UCSD-AML1 (cell line): ENCODE results near the gene ZSWIM3.
"Not testable (repeated sequence)": the region's sequence is repeated elsewhere in the genome, so short reads cannot be mapped to it uniquely, and the experiment has no call there.

ENCODE experiments used
- DNase-seq: peaks from one replicate; lab custom pipeline; 2025; ENCODE audit not compliant: unreplicated experiment; lab: John Stamatoyannopoulos, UW

ZSWIM3 gene

GRCh38 chr20:45857114-45857881 is at the start of gene ZSWIM3, which contains the start of gene ACOT8:
Gene ZSWIM3 (plus strand): TSS chr20:45857614. CDS start chr20:45857826, 212 bp downstream.
Gene ACOT8 (minus strand): TSS chr20:45857392. CDS start chr20:45857315, 77 bp downstream.
- DNase-seq: peak; percentile 90

DNA sequence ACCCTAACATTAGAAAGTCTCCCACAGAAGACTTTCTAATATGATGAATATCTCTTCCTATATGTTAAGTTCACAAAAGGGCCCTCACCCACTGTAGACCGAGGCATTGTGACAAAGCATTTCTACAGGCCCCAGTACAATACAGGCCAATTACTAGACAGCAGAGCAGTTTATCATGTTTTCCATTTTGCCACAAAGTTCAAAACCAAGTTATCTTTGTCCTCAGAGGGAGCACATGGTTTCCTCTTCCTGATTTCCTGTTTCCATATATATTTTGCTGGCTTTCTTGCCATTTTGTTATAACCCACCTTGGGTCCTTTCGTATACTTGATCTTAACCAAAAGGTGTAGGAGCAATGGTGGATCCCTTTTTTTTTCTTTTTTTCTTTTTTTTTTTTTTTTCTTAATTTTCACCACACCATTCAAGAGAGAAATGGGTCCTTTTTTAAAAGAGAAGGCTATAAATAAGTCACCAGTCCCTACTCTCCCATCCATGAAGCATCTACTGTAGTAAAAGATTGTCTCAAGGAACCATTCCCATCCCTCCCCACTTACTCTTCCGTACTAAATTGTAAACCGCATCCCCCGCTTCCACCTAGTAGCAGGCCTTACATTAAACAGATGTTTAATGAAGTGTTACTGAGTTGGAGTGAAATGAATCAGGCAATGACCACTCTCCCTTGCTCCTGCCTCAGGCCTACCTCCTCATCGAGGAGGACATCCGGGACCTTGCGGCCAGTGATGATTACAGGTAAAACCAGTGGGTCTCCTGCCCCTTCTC is 47.0 kb upstream of the ZSWIM3 start:
- no peak for DNase-seq

- DNase-seq: peak; percentile 90
Measured at GRCh38 chr20:45812157-45813005, 45.0 kb upstream of the ZSWIM3 start, which contains the start of gene UBE2C. Gene UBE2C (plus strand): TSS chr20:45812644. CDS start chr20:45812696, 52 bp downstream.

DNA sequence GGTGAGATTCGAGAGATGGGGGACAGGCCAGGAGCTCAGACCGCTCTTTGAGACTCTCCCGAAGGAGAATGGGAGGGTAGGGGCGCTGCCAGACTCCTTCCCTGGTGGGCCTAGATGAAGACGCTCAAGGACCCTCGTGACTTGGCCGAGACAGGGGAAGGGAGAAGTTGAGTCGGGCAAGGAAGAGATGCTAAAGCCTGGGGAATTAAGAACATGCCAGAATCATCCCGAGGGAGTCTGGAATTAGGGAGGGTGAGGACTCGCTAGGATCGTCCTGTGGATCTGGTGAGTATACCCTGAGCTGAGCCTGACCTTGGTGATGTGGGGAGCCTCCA is 44.4 kb upstream of the ZSWIM3 start:
- DNase-seq: no peak

DNA sequence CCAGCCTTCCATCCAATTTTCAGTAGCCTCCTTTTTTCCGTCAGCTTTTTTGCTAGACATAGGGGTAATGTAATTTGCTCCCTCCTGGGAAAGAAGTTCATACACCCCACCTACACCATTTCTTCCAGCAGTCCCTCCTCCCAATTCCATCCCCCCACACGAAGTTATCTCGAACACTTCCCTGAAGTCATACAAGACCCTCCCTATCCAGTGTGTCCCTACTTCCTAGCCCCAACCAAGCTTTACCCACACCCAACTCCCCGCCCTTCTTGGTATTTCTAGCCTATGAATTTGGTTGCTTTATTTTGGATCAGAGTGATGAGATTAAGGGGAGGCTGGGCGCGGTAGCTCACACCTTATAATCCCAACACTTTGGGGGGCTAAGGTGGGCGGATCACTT is 43.9 kb upstream of the ZSWIM3 start:
- DNase-seq: no peak

DNA sequence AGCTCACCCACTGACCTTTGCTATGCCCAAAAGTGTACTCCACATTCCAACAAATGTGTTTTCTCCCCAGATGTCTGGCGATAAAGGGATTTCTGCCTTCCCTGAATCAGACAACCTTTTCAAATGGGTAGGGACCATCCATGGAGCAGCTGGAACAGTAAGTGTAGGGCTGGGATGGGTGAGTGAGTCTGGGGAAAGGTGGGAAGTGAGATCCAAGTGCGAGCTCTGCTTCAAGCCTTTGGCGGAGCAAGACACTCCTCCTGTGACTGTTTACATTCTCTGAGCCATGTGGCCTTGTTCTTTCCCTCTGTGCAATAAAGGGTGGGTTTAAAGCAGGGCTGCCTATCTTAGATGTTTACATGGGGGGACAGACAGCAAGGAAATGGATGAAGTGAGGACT is 43.1 kb upstream of the ZSWIM3 start:
- no peak for DNase-seq

DNA sequence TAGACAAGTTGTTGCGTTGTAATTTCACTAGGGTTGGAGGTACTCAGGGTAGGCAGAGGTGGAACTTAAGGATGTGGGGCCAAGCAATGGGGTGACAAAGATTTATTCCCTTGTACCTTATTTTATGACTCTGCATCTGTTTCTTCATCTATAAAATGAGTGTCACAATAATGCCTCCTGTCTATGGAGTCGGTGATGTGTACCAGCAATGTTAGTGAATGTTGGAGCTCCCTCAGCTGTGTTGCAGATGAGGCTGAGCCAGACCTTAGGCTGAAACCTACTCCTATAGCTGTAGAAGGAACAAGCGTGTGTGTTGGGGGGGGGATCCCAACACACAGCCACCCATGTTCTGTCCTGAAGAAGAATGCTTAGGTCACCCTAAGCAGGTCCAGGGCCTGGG is 40.5 kb upstream of the ZSWIM3 start:
- DNase-seq: no peak

GRCh38 chr20:45817376-45818194 is 39.8 kb upstream of the ZSWIM3 start:
- DNase-seq: no peak

GRCh38 chr20:45818239-45818638 is 39.2 kb upstream of the ZSWIM3 start:
- DNase-seq: no peak

DNA sequence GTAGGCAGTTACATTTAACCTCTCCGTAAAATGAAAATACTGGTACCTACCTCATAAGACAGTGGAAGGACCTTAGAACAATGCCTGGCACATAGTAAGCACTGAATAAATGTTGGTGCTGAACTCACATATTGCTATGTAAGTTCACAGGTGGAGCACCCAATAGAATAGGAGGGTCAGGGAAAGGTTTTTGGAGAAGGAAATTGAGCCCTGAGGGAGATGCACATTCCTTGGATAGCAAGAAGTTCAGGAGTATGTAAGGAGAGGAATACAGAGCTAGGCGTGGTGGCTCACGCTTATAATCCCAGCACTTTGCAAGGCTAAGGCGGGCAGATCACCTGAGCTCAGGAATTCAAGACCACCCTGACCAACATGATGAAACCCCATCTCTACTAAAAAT is 37.9 kb upstream of the ZSWIM3 start:
- no peak for DNase-seq

DNA sequence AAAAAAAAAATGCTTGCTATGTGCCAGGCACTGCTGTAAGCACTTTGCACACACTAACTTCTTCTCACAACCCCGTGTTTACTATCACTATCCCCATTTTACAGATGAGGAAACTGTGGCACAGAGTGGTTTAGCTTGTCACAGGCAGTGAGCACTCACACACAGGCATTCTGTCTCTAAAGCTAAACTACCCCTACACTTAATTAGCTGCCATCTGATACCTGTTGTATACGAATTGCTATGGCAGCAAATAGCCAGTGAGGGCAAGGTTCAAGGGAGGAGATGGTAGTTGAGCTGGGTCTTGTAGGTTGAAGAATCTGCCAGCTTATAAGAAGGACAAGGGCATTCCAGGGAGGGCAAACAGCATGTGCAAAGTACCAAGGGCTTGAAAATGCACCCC is 35.5 kb upstream of the ZSWIM3 start:
- DNase-seq: no peak

GRCh38 chr20:45822857-45823256 is 34.6 kb upstream of the ZSWIM3 start:
- no peak for DNase-seq

- no peak for DNase-seq
Measured at GRCh38 chr20:45823949-45824835, 33.2 kb upstream of the ZSWIM3 start.

DNA sequence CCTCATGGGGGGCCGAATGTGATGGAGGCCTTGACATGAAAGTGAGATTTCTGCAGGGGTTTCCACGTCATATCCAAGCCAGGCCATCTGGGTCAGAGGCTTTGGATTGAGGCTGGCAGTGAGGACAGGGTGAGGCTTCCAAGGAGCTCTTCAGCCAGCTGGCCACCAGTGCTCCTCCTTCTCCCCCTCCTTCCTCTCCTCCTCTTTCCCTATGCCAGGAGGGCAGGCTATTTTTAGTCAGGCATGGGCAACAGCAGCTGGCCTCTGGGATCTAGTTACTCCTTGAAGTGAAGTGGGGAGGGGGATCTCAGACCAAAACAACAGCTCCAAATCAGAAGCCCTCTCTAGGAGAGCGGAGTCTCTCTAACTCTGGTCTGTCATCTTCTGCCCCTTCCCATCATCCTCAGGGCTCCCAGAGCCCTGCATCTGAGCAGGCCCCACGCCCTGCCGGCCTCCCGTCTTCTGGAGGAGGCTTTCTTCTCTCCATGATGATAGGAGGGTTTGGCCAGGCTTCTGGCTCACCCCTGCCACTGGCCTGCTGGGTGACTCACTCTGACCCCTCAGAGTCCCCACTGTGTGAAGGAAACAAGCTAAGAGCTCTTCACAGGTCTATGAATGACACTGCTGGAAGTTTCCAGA is 30.9 kb upstream of the ZSWIM3 start:
- no peak for DNase-seq

DNA sequence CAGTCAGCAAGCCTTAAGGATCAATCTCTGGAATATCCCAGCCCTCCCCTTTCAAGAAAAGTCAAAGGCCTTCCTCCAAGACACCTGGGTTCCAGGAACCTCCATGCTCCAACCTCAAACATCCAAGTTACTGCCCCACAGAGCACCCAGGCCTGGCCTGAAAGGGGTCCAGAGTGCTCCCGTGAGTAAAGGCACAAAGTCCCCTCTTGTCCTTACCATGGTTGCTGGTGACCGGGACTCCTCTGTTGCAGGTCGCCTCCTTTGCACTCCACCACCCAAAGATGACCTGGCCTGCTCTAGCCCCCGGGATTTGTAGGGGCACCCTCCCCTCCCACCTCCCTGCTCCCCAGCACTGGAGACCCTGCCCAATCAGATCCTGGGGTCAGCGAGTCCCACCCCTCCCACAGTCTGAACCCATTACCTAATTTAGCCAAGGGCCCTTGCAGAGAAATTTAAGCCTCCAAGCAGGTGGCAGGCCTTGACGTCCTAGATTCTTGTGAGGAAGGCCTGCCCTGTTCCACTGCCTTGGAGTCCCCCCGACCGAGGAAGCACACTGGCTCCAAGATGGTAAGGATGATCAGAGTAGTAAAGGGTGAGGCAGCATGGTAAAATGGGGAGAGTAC is 30.3 kb upstream of the ZSWIM3 start, which contains the start of gene TNNC2:
TSS of gene TNNC2 (minus strand) at position 283 of the 623 bp plus-strand sequence. CDS start at position 219, 64 bp downstream.
- no peak for DNase-seq

GRCh38 chr20:45827712-45828111 is 29.7 kb upstream of the ZSWIM3 start:
- no peak for DNase-seq

- no peak for DNase-seq
Measured at GRCh38 chr20:45828589-45828988, 28.8 kb upstream of the ZSWIM3 start.

DNA sequence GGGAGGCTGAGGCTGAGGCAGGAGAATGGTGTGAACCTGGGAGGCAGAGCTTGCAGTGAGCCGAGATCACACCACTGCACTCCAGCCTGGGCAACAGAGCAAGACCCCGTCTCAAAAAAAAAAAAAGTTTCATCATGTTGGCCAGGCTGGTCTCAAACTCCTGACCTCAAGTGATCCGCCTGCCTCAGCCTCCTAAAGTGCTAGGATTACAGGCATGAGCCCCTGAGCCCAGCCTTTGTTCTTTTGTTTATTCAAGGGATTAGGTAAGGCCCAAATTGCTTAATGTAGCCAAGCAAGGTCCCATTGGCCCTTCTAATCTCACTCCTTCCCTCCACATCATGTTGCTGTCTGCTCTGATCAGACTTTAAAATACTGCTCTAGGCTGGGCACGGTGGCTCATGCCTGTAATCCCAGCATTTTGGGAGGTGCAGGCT is 27.7 kb upstream of the ZSWIM3 start:
- not testable (repeated sequence) for DNase-seq
